Lower leg skin (tissue), 3 donors: ENCODE measurements around the gene AGR3.

Source experiments
- POLR2A ChIP-seq, 2 donors: fragments of 450-650 bp; IDR thresholded peaks; one replicate each; pipeline ENCODE4 v1.6.1; 2016 to 2017; ENCODE audit warnings: antibody characterized with exemption in 2 of 2, mild to moderate bottlenecking in 1 of 2, moderate library complexity in 1 of 2
- TF ChIP-seq, protein P1 (sequence below), 3 donors: fragments of 450-650 bp; IDR thresholded peaks; one replicate each; pipeline ENCODE4 v1.5.1; 2016; ENCODE audit warnings: antibody characterized with exemption in 3 of 3, mild to moderate bottlenecking in 3 of 3, moderate library complexity in 2 of 3

DNA sequence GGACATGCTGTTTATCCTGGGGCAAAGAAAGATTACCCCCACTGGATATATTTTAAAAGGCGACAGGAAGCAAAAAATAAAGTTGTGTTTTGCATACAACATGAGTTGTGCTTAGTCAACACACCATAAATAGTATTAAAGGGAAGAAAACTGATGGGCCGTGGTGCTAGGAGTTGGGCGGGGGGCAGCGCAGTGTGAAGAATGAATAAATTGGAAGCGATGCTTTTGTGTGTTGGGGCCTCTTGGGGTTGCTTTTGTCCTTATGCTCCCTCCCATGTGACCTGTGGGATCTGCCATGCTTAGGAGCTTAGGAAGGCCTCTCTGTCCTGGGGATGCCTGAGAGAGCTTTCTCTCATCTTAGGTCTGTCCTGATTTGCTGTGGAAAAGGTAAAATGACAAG, 35.0 kb upstream of the AGR3 start:
- TF ChIP-seq POLR2A (IDR thresholded peaks at IDR 0.05): no peak
- TF ChIP-seq, protein P1, sequence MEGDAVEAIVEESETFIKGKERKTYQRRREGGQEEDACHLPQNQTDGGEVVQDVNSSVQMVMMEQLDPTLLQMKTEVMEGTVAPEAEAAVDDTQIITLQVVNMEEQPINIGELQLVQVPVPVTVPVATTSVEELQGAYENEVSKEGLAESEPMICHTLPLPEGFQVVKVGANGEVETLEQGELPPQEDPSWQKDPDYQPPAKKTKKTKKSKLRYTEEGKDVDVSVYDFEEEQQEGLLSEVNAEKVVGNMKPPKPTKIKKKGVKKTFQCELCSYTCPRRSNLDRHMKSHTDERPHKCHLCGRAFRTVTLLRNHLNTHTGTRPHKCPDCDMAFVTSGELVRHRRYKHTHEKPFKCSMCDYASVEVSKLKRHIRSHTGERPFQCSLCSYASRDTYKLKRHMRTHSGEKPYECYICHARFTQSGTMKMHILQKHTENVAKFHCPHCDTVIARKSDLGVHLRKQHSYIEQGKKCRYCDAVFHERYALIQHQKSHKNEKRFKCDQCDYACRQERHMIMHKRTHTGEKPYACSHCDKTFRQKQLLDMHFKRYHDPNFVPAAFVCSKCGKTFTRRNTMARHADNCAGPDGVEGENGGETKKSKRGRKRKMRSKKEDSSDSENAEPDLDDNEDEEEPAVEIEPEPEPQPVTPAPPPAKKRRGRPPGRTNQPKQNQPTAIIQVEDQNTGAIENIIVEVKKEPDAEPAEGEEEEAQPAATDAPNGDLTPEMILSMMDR (IDR thresholded peaks at IDR 0.05): no peak
